ENCODE results near the gene METTL6. TPM values are rescaled to one million over a fixed set of nuclear protein-coding genes. Genes with fewer than 3 reads are reported as not detected.

Gene METTL6
- total and polyA plus RNA-seq, 2 of the 4 experiments (the other 2 are of a cell fraction): 15.4 to 21.5 TPM

- dilution Hi-C loops (cut with HindIII; ENCODE audit: low sequenced_read_pairs, unreplicated experiment): no loop called here
- ChIA-PET POLR2A (ENCODE audit: unreplicated experiment) (no interaction called here), CTCF (no interaction called here)
These were observed 24.1 kb upstream of the METTL6 start for GRCh38 chr3:15451216-15452113.

More at GRCh38 chr3:15451216-15452113, 24.1 kb upstream of the METTL6 start:
- no peaks in the 10 kb centered on the region for H3K4me1 ChIP-seq (ENCODE audit: control insufficient read depth, insufficient read depth, low read length)
- H4K91ac ChIP-seq (ENCODE audit: insufficient read depth, low read depth, low read length): no peak overlapping the region
- H3K4me3 ChIP-seq (ENCODE audit: insufficient read depth, low read depth, low read length): no peak overlapping the region
- H3K36me3 ChIP-seq (ENCODE audit: control insufficient read depth, insufficient read depth, low read length): no peaks in the 10 kb centered on the region
- H3K23ac ChIP-seq (ENCODE audit: low read depth, low read length): no peak overlapping the region
- H2AK5ac ChIP-seq (ENCODE audit: low read depth, low read length): no peak overlapping the region
- no peak overlapping the region for H3K18ac ChIP-seq (ENCODE audit: low read depth, low read length)
- no peak overlapping the region for H4K8ac ChIP-seq (ENCODE audit: low read depth in 2 of 2, low read length in 2 of 2)
- no peak overlapping the region for H2BK15ac ChIP-seq (ENCODE audit: low read depth, low read length)
- H3K9ac ChIP-seq (ENCODE audit: low read depth, low read length): no peak overlapping the region
- no peak for DNase-seq
- no peaks in the 10 kb centered on the region; the same call in 1 of the 2 replicates for H3K27me3 ChIP-seq (ENCODE audit: control insufficient read depth, insufficient read depth, low read length)
- no peaks in the 10 kb centered on the region; the same call in 1 of the 2 replicates for H4K20me1 ChIP-seq (ENCODE audit: insufficient read depth, low read length)
- no peaks in the 10 kb centered on the region for H3K9me3 ChIP-seq (ENCODE audit: control insufficient read depth, insufficient read depth, low read length)
- no peak for ATAC-seq (ENCODE audit: low read depth)
- no peak overlapping the region for H3K4ac ChIP-seq (ENCODE audit: low read depth, low read length)
- no peaks in the 10 kb centered on the region for H3K79me1 ChIP-seq (ENCODE audit: low read depth in 1 of 2, low read length in 2 of 2)
- H3K4me2 ChIP-seq (ENCODE audit: low read depth, low read length): no peak overlapping the region
- H3K27ac ChIP-seq (ENCODE audit: insufficient read depth, low read length): no peak overlapping the region
- WGBS, 2 experiments (ENCODE audit: extremely low coverage in 2 of 2, insufficient read length in 1 of 2): 84% methylated on average over 5 of the region's 18 CpGs; no CpG with 5 or more reads in 1 of the 2 experiments
- H2BK20ac ChIP-seq (ENCODE audit: low read depth, low read length): no peak overlapping the region
- no peak overlapping the region for H4K5ac ChIP-seq (ENCODE audit: low read depth, low read length)
- H2BK5ac ChIP-seq (ENCODE audit: low read depth, low read length, poor library complexity, severe bottlenecking): no peak overlapping the region
- no peak overlapping the region for H2BK120ac ChIP-seq (ENCODE audit: low read depth, low read length)
- intact Hi-C loops (cut with micrococcal nuclease) (no loop called here), in situ Hi-C loops (cut with MboI; ENCODE audit: low sequenced_read_pairs) (no loop called here)
- no peak overlapping the region for H2AK9ac ChIP-seq (replicated peaks; ENCODE audit: low read depth, low read length, poor library complexity)
- no peak overlapping the region for H3K56ac ChIP-seq (ENCODE audit: extremely low read depth, insufficient read depth, low read length)
- BruUV-seq (replicated peaks): no TSS peak
- TF ChIP-seq MAZ (IDR thresholded peaks at IDR 0.05; ENCODE audit: borderline replicate concordance, low read depth, low read length): no peak
- no peak for TF ChIP-seq USF2 (IDR thresholded peaks at IDR 0.05; ENCODE audit: low read depth, low read length)
- peaks cover 3% of the 10 kb centered on the region; the same call in 1 of the 2 replicates for H3K9me1 ChIP-seq (ENCODE audit: insufficient read depth, low read length)
- H3K14ac ChIP-seq (replicated peaks; ENCODE audit: low read depth, low read length): no peak overlapping the region
- H2AFZ ChIP-seq (replicated peaks; ENCODE audit: low read length, poor library complexity): no peak overlapping the region
